Measurements from ENCODE around the gene PARD6G. TPM values are rescaled to one million over a fixed set of nuclear protein-coding genes. Genes with fewer than 3 reads are reported as not detected.
"Not testable (repeated sequence)": the region's sequence is repeated elsewhere in the genome, so short reads cannot be mapped to it uniquely, and the experiment has no call there.

The PARD6G gene
- total RNA-seq, 1 donor from 2014 or later: 28.3 TPM

GRCh38 chr18:80238651-80239260 is 8.6 kb downstream of the PARD6G start:
- TF ChIP-seq CTCF (conservative IDR thresholded peaks at IDR 0.05): no peak
- DNase-seq (ENCODE audit: low read depth, low spot score): no peak
- H3K9me3 Mint-ChIP-seq: peaks cover 3% of the 10 kb centered on the region
- H3K4me3 Mint-ChIP-seq: peak overlapping the region; percentile 59
- H3K4me1 Mint-ChIP-seq: peaks cover 17% of the 10 kb centered on the region
- no peaks in the 10 kb centered on the region for H3K27me3 Mint-ChIP-seq (ENCODE audit: low read depth)
- peaks cover 17% of the 10 kb centered on the region for H3K36me3 Mint-ChIP-seq (ENCODE audit: low read depth)
- H3K27ac Mint-ChIP-seq (ENCODE audit: unreplicated experiment): no peak overlapping the region

GRCh38 chr18:80237519-80237918 is 9.8 kb downstream of the PARD6G start:
- not testable (repeated sequence) for H3K9me3 Mint-ChIP-seq; H3K27ac Mint-ChIP-seq (ENCODE audit: unreplicated experiment); H3K4me3 Mint-ChIP-seq; DNase-seq (ENCODE audit: low read depth, low spot score); H3K27me3 Mint-ChIP-seq (ENCODE audit: low read depth)
- Mint-ChIP-seq H3K4me1 (peaks cover 25% of the 10 kb centered on the region), H3K36me3 (ENCODE audit: low read depth) (peaks cover 17% of the 10 kb centered on the region)

GRCh38 chr18:80234398-80234797 is 12.9 kb downstream of the PARD6G start:
- no peak for DNase-seq (ENCODE audit: low read depth, low spot score)
- Mint-ChIP-seq H3K36me3 (ENCODE audit: low read depth) (peaks cover 17% of the 10 kb centered on the region), H3K27me3 (ENCODE audit: low read depth) (no peaks in the 10 kb centered on the region), H3K4me1 (peaks cover 18% of the 10 kb centered on the region), H3K9me3 (peaks cover 3% of the 10 kb centered on the region), H3K4me3 (no peak overlapping the region), H3K27ac (ENCODE audit: unreplicated experiment) (no peak overlapping the region)
- TF ChIP-seq CTCF (conservative IDR thresholded peaks at IDR 0.05): no peak

GRCh38 chr18:80233899-80234298 is 13.4 kb downstream of the PARD6G start:
- TF ChIP-seq CTCF (conservative IDR thresholded peaks at IDR 0.05): no peak
- H3K27me3 Mint-ChIP-seq (ENCODE audit: low read depth): no peaks in the 10 kb centered on the region
- no peak overlapping the region for H3K27ac Mint-ChIP-seq (ENCODE audit: unreplicated experiment)
- no peak overlapping the region for H3K4me3 Mint-ChIP-seq
- peaks cover 3% of the 10 kb centered on the region for H3K9me3 Mint-ChIP-seq
- no peak for DNase-seq (ENCODE audit: low read depth, low spot score)
- H3K4me1 Mint-ChIP-seq: peaks cover 18% of the 10 kb centered on the region
- H3K36me3 Mint-ChIP-seq (ENCODE audit: low read depth): peaks cover 15% of the 10 kb centered on the region

- H3K9me3 Mint-ChIP-seq: peaks cover 3% of the 10 kb centered on the region
These were observed 14.0 kb downstream of the PARD6G start for GRCh38 chr18:80233201-80233835.

More at GRCh38 chr18:80233201-80233835, 14.0 kb downstream of the PARD6G start:
- no peak for TF ChIP-seq CTCF (conservative IDR thresholded peaks at IDR 0.05)
- peaks cover 18% of the 10 kb centered on the region for H3K4me1 Mint-ChIP-seq
- no peak for DNase-seq (ENCODE audit: low read depth, low spot score)
- H3K27me3 Mint-ChIP-seq (ENCODE audit: low read depth): no peaks in the 10 kb centered on the region
- H3K36me3 Mint-ChIP-seq (ENCODE audit: low read depth): peaks cover 11% of the 10 kb centered on the region
- H3K27ac Mint-ChIP-seq (ENCODE audit: unreplicated experiment): no peak overlapping the region
- no peak overlapping the region for H3K4me3 Mint-ChIP-seq
